Measurements from ENCODE around the gene CREB3. TPM values are rescaled to one million over a fixed set of nuclear protein-coding genes. Genes with fewer than 3 reads are reported as not detected.

The CREB3 gene
- total RNA-seq, 2 experiments from 2014 or later, result 13.7 to 15.4 TPM

- Histone ChIP-seq H3K4me1 (ENCODE audit: insufficient read depth, low read length) (peaks cover 48% of the 10 kb centered on the region), H3K36me3 (ENCODE audit: insufficient read depth, low read length) (peaks cover 44% of the 10 kb centered on the region), H3K9me3 (ENCODE audit: control insufficient read depth in 1 of 2, insufficient read depth in 1 of 2, low read length in 2 of 2) (no peaks in the 10 kb centered on the region), H3K27me3 (ENCODE audit: control insufficient read depth in 1 of 2, insufficient read depth in 2 of 2, low read length in 2 of 2) (no peaks in the 10 kb centered on the region), H3K27ac (ENCODE audit: low read depth in 1 of 2, low read length in 2 of 2) (peak overlapping the region; percentile 65 to 85), H3K4me3 (ENCODE audit: low read length) (peak overlapping the region; percentile 98)
- ChIA-PET CTCF (interaction anchor here (0.6 to 3.5 kb wide), 10 partner anchors 14 to 670 kb away, joined by 3 to 32 read pairs (median 6); partner anchors contain the start of genes CREB3, FANCG and TLN1), POLR2A (interaction anchor here (0.6 to 4.2 kb wide), 11 partner anchors 9 to 1717 kb away, joined by 3 to 73 read pairs (median 10); partner anchors contain the start of genes ARHGEF39, CCDC107, CREB3 and RMRP)
- Mint-ChIP-seq H3K27me3 (no peaks in the 10 kb centered on the region), H3K36me3 (ENCODE audit: low read depth) (peaks cover 54% of the 10 kb centered on the region), H3K27ac (peak overlapping the region; percentile 88), H3K9me3 (no peaks in the 10 kb centered on the region), H3K4me1 (ENCODE audit: low read depth) (peaks cover 51% of the 10 kb centered on the region), H3K4me3 (peak overlapping the region; percentile 99)
- DNase-seq, result peak in 11 of 14 experiments; percentile 20 to 72 (median 38)
- intact Hi-C loops (cut with DNase I, micrococcal nuclease), result loop anchor here (1.0 to 10.0 kb wide), 6 partner anchors 13 to 1225 kb away; partner anchors contain the start of genes CREB3 (in 2 of the 2), TLN1 (in 2 of the 2), ENHO (in 1 of the 2) and SPAG8 (in 1 of the 2)
- TF ChIP-seq CTCF (IDR thresholded peaks at IDR 0.05), result no peak
- ATAC-seq (ENCODE audit: poor library complexity), result peak; percentile 77
These were observed 17.2 kb downstream of the CREB3 start for GRCh38 chr9:35749515-35750255.

- no peak for DNase-seq
- CTCF ChIA-PET, result interaction anchor here (1.0 to 3.5 kb wide), 8 partner anchors 15 to 146 kb away, joined by 3 to 32 read pairs (median 8); partner anchors contain the start of genes CREB3 and TLN1
These were observed 17.7 kb downstream of the CREB3 start for GRCh38 chr9:35750256-35750531.

GRCh38 chr9:35753466-35753865 is 21.0 kb downstream of the CREB3 start:
- TF ChIP-seq CTCF (IDR thresholded peaks at IDR 0.05), result no peak
- intact Hi-C loops (cut with DNase I, micrococcal nuclease), result no loop called here
- no peaks in the 10 kb centered on the region for H3K9me3 ChIP-seq (ENCODE audit: control insufficient read depth in 1 of 2, insufficient read depth in 1 of 2, low read length in 2 of 2)
- peaks cover 56% of the 10 kb centered on the region for H3K36me3 Mint-ChIP-seq (ENCODE audit: low read depth)
- no peak overlapping the region for H3K27ac ChIP-seq (ENCODE audit: low read depth in 1 of 2, low read length in 2 of 2)
- DNase-seq (no peak), ATAC-seq (ENCODE audit: poor library complexity) (no peak)
- POLR2A ChIA-PET, result interaction anchor here (0.8 kb wide), 1 partner anchor 58 kb away, joined by 3 read pairs; the partner anchor contains the start of gene SPAG8
- H3K4me1 Mint-ChIP-seq (ENCODE audit: low read depth), result peaks cover 46% of the 10 kb centered on the region
- peak overlapping the region; percentile 43 for H3K27ac Mint-ChIP-seq
- H3K27me3 Mint-ChIP-seq, result no peaks in the 10 kb centered on the region
- H3K36me3 ChIP-seq (ENCODE audit: insufficient read depth, low read length), result peaks cover 43% of the 10 kb centered on the region
- no peak overlapping the region for H3K4me3 ChIP-seq (ENCODE audit: low read length)
- H3K27me3 ChIP-seq (ENCODE audit: control insufficient read depth in 1 of 2, insufficient read depth in 2 of 2, low read length in 2 of 2), result no peaks in the 10 kb centered on the region
- peak overlapping the region; percentile 46 for H3K4me3 Mint-ChIP-seq
- CTCF ChIA-PET, result no interaction called here
- H3K4me1 ChIP-seq (ENCODE audit: insufficient read depth, low read length), result peaks cover 38% of the 10 kb centered on the region
- no peaks in the 10 kb centered on the region for H3K9me3 Mint-ChIP-seq

More at GRCh38 chr9:35750256-35750531, 17.7 kb downstream of the CREB3 start:
- Histone ChIP-seq H3K4me3 (ENCODE audit: low read length) (peak overlapping the region; percentile 98), H3K4me1 (ENCODE audit: insufficient read depth, low read length) (peaks cover 48% of the 10 kb centered on the region), H3K27ac (ENCODE audit: low read depth in 1 of 2, low read length in 2 of 2) (peak overlapping the region; percentile 65 to 85), H3K27me3 (ENCODE audit: control insufficient read depth in 1 of 2, insufficient read depth in 2 of 2, low read length in 2 of 2) (no peaks in the 10 kb centered on the region), H3K36me3 (ENCODE audit: insufficient read depth, low read length) (peaks cover 43% of the 10 kb centered on the region), H3K9me3 (ENCODE audit: control insufficient read depth in 1 of 2, insufficient read depth in 1 of 2, low read length in 2 of 2) (no peaks in the 10 kb centered on the region)
- no peak for ATAC-seq (ENCODE audit: poor library complexity)
- Mint-ChIP-seq H3K9me3 (no peaks in the 10 kb centered on the region), H3K27ac (peak overlapping the region; percentile 88), H3K4me3 (peak overlapping the region; percentile 99), H3K4me1 (ENCODE audit: low read depth) (peaks cover 51% of the 10 kb centered on the region), H3K36me3 (ENCODE audit: low read depth) (peaks cover 52% of the 10 kb centered on the region), H3K27me3 (no peaks in the 10 kb centered on the region)
- POLR2A ChIA-PET, result interaction anchor here (1.3 to 4.2 kb wide), 6 partner anchors 14 to 103 kb away, joined by 4 to 73 read pairs (median 18); partner anchors contain the start of genes ARHGEF39, CREB3, SPAG8 and TLN1
- intact Hi-C loops (cut with DNase I, micrococcal nuclease), result no loop called here
- TF ChIP-seq CTCF (IDR thresholded peaks at IDR 0.05), result no peak
